ENCODE data around the gene SRGN.
A peak's percentile ranks its signal among the peaks of the same experiment; 100 is the strongest.

SRGN gene

GRCh38 chr10:69052736-69053135 is 35.2 kb upstream of the SRGN start:
- DNase-seq: no peak
- Histone ChIP-seq H3K4me2 (ENCODE audit: low read length, poor library complexity, severe bottlenecking) (no peak overlapping the region), H3K4me3 (ENCODE audit: insufficient read depth in 1 of 2, low read depth in 1 of 2, low read length in 2 of 2) (no peak overlapping the region), H2BK12ac (ENCODE audit: low read length in 2 of 2) (no peak overlapping the region), H3K9me3 (ENCODE audit: control insufficient read depth, low read length) (no peaks in the 10 kb centered on the region), H3K27me3 (ENCODE audit: control insufficient read depth in 1 of 2, insufficient read depth in 1 of 2, low read length in 2 of 2) (no peaks in the 10 kb centered on the region), H2AFZ (ENCODE audit: low read depth, low read length) (no peak overlapping the region), H3K36me3 (ENCODE audit: control insufficient read depth in 1 of 2, insufficient read depth in 2 of 2, low read depth in 1 of 2, low read length in 2 of 2) (no peaks in the 10 kb centered on the region), H3K27ac (ENCODE audit: low read length, poor library complexity, severe bottlenecking) (no peak overlapping the region), H2BK120ac (ENCODE audit: low read depth, low read length) (no peak overlapping the region), H3K18ac (ENCODE audit: low read depth in 1 of 2, low read length in 2 of 2) (no peak overlapping the region), H3K9ac (ENCODE audit: low read length) (no peak overlapping the region), H2AK5ac (ENCODE audit: low read length, severe bottlenecking) (no peak overlapping the region), H3K14ac (ENCODE audit: low read length in 2 of 2) (no peak overlapping the region), H3K4ac (ENCODE audit: low read depth in 1 of 2, low read length in 2 of 2) (no peak overlapping the region), H4K91ac (ENCODE audit: low read length) (no peak overlapping the region), H3K4me1 (ENCODE audit: control insufficient read depth, insufficient read depth, low read depth, low read length) (peaks cover 15% of the 10 kb centered on the region), H3K79me1 (replicated peaks; ENCODE audit: low read length, poor library complexity, severe bottlenecking) (no peaks in the 10 kb centered on the region), H3K23ac (ENCODE audit: low read length in 2 of 2) (no peak overlapping the region), H2BK5ac (ENCODE audit: low read depth, low read length, poor library complexity, severe bottlenecking) (no peak overlapping the region), H4K8ac (ENCODE audit: low read length) (no peak overlapping the region), H2BK15ac (ENCODE audit: low read depth, poor library complexity, severe bottlenecking) (no peak overlapping the region)
- WGBS: 85% methylated on average over 6 of the region's 6 CpGs

GRCh38 chr10:69055241-69055640 is 32.7 kb upstream of the SRGN start:
- 80% methylated on average over 1 of the region's 2 CpGs for WGBS
- Histone ChIP-seq H3K4me3 (ENCODE audit: insufficient read depth in 1 of 2, low read depth in 1 of 2, low read length in 2 of 2) (no peak overlapping the region), H2BK120ac (ENCODE audit: low read depth, low read length) (no peak overlapping the region), H3K23ac (ENCODE audit: low read length in 2 of 2) (no peak overlapping the region), H3K79me1 (replicated peaks; ENCODE audit: low read length, poor library complexity, severe bottlenecking) (no peaks in the 10 kb centered on the region), H2BK15ac (ENCODE audit: low read depth, poor library complexity, severe bottlenecking) (no peak overlapping the region), H2AFZ (ENCODE audit: low read depth, low read length) (no peak overlapping the region), H2BK12ac (ENCODE audit: low read length in 2 of 2) (no peak overlapping the region), H3K36me3 (ENCODE audit: control insufficient read depth in 1 of 2, insufficient read depth in 2 of 2, low read depth in 1 of 2, low read length in 2 of 2) (no peaks in the 10 kb centered on the region), H3K27ac (ENCODE audit: low read length, poor library complexity, severe bottlenecking) (no peak overlapping the region), H4K8ac (ENCODE audit: low read length) (no peak overlapping the region), H3K4me2 (ENCODE audit: low read length, poor library complexity, severe bottlenecking) (no peak overlapping the region), H2AK5ac (ENCODE audit: low read length, severe bottlenecking) (no peak overlapping the region), H4K91ac (ENCODE audit: low read length) (no peak overlapping the region), H3K9ac (ENCODE audit: low read length) (no peak overlapping the region), H3K18ac (ENCODE audit: low read depth in 1 of 2, low read length in 2 of 2) (no peak overlapping the region), H3K4ac (ENCODE audit: low read depth in 1 of 2, low read length in 2 of 2) (no peak overlapping the region), H3K4me1 (ENCODE audit: control insufficient read depth, insufficient read depth, low read depth, low read length) (peaks cover 17% of the 10 kb centered on the region), H3K27me3 (ENCODE audit: control insufficient read depth in 1 of 2, insufficient read depth in 1 of 2, low read length in 2 of 2) (no peaks in the 10 kb centered on the region), H3K9me3 (ENCODE audit: control insufficient read depth, low read length) (no peaks in the 10 kb centered on the region), H2BK5ac (ENCODE audit: low read depth, low read length, poor library complexity, severe bottlenecking) (no peak overlapping the region), H3K14ac (ENCODE audit: low read length in 2 of 2) (no peak overlapping the region)
- DNase-seq: no peak

DNA sequence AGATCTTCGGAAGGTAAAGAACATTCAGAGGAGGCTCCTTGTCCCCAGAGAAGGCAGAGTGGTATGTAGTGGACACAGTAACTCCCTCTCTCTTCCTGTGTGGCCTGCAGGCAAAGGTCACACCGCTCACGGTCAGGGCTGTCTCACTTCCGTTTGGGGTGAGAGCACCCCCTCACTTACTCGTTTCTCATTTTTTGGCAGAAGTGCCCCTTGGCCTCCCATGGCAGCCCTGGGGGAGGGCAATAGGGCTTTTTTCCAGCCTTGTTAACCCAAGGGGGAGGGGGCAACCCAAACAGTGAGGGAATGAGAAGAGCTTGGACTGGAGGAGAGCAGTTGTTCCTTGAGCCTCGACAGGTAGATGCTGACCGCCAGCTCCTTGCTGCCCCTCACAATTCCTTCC is 31.8 kb upstream of the SRGN start:
- no peak overlapping the region for H2BK120ac ChIP-seq (ENCODE audit: low read depth, low read length)
- no peak overlapping the region for H3K9ac ChIP-seq (ENCODE audit: low read length)
- no peaks in the 10 kb centered on the region for H3K9me3 ChIP-seq (ENCODE audit: control insufficient read depth, low read length)
- peak overlapping the region in 1 of 2 experiments; percentile 25 for H2BK12ac ChIP-seq (ENCODE audit: low read length in 2 of 2)
- H2AFZ ChIP-seq (ENCODE audit: low read depth, low read length): no peak overlapping the region
- no peaks in the 10 kb centered on the region for H3K79me1 ChIP-seq (replicated peaks; ENCODE audit: low read length, poor library complexity, severe bottlenecking)
- peak overlapping the region; percentile 84 for H2BK15ac ChIP-seq (ENCODE audit: low read depth, poor library complexity, severe bottlenecking)
- WGBS: 57% methylated on average over 7 of the region's 7 CpGs
- peak overlapping the region; percentile 30 for H2AK5ac ChIP-seq (ENCODE audit: low read length, severe bottlenecking)
- H3K18ac ChIP-seq (ENCODE audit: low read depth in 1 of 2, low read length in 2 of 2): no peak overlapping the region
- no peak overlapping the region for H3K4me2 ChIP-seq (ENCODE audit: low read length, poor library complexity, severe bottlenecking)
- H3K27me3 ChIP-seq (ENCODE audit: control insufficient read depth in 1 of 2, insufficient read depth in 1 of 2, low read length in 2 of 2): no peaks in the 10 kb centered on the region
- H3K14ac ChIP-seq (ENCODE audit: low read length in 2 of 2): no peak overlapping the region
- no peak overlapping the region for H4K91ac ChIP-seq (ENCODE audit: low read length)
- no peak overlapping the region for H3K4me3 ChIP-seq (ENCODE audit: insufficient read depth in 1 of 2, low read depth in 1 of 2, low read length in 2 of 2)
- H2BK5ac ChIP-seq (ENCODE audit: low read depth, low read length, poor library complexity, severe bottlenecking): no peak overlapping the region
- H3K4ac ChIP-seq (ENCODE audit: low read depth in 1 of 2, low read length in 2 of 2): no peak overlapping the region
- H3K4me1 ChIP-seq (ENCODE audit: control insufficient read depth, insufficient read depth, low read depth, low read length): peaks cover 17% of the 10 kb centered on the region
- no peaks in the 10 kb centered on the region for H3K36me3 ChIP-seq (ENCODE audit: control insufficient read depth in 1 of 2, insufficient read depth in 2 of 2, low read depth in 1 of 2, low read length in 2 of 2)
- no peak for DNase-seq
- H3K23ac ChIP-seq (ENCODE audit: low read length in 2 of 2): no peak overlapping the region
- no peak overlapping the region for H3K27ac ChIP-seq (ENCODE audit: low read length, poor library complexity, severe bottlenecking)
- peak overlapping the region; percentile 47 for H4K8ac ChIP-seq (ENCODE audit: low read length)

DNA sequence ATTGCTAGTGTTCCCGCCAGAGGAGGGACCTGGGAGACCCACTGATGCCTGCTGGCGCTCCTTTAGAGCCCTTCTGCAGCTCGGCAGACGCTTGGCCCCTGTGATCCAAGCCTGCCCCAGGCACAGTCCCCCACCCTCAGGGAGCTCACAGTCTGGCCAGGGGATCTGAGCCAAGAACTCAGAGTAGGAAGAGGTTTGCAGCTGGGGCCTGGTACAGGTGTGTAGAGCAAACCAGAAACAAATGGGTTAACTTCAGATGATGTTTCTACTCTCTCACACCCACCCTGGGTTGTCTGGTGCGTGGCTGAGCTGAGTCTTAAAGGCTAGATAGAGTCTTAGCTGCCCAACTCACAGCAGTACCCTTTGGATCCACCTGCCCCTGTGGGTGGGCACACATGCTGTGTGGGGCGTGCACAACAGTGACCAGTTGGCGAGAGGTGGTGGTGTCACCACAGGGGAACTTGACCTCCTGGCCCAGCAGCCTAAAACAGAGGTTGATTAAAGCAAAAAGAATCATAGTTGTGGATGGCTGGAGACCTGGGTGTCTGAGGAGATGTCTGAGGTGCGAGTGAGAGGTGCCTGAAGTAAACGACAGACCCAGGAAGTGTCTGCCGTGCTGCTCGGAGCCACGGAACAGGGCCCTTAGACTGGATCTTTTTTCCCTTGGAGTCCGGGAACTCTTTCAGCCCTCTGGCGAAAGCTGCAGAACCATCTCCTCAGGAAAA is 31.2 kb upstream of the SRGN start:
- Histone ChIP-seq H2BK12ac (ENCODE audit: low read length in 2 of 2) (peak overlapping the region in 1 of 2 experiments; percentile 25), H3K4me1 (ENCODE audit: control insufficient read depth, insufficient read depth, low read depth, low read length) (peaks cover 18% of the 10 kb centered on the region), H3K79me1 (replicated peaks; ENCODE audit: low read length, poor library complexity, severe bottlenecking) (no peaks in the 10 kb centered on the region), H3K27ac (ENCODE audit: low read length, poor library complexity, severe bottlenecking) (no peak overlapping the region), H3K4ac (ENCODE audit: low read depth in 1 of 2, low read length in 2 of 2) (no peak overlapping the region), H3K4me3 (ENCODE audit: insufficient read depth in 1 of 2, low read depth in 1 of 2, low read length in 2 of 2) (no peak overlapping the region), H2BK120ac (ENCODE audit: low read depth, low read length) (peak overlapping the region; percentile 45), H2BK15ac (ENCODE audit: low read depth, poor library complexity, severe bottlenecking) (peak overlapping the region; percentile 84), H3K9ac (ENCODE audit: low read length) (no peak overlapping the region), H3K23ac (ENCODE audit: low read length in 2 of 2) (no peak overlapping the region), H3K27me3 (ENCODE audit: control insufficient read depth in 1 of 2, insufficient read depth in 1 of 2, low read length in 2 of 2) (no peaks in the 10 kb centered on the region), H2BK5ac (ENCODE audit: low read depth, low read length, poor library complexity, severe bottlenecking) (no peak overlapping the region), H3K14ac (ENCODE audit: low read length in 2 of 2) (no peak overlapping the region), H2AFZ (ENCODE audit: low read depth, low read length) (no peak overlapping the region), H4K91ac (ENCODE audit: low read length) (peak overlapping the region; percentile 5), H3K36me3 (ENCODE audit: control insufficient read depth in 1 of 2, insufficient read depth in 2 of 2, low read depth in 1 of 2, low read length in 2 of 2) (no peaks in the 10 kb centered on the region), H2AK5ac (ENCODE audit: low read length, severe bottlenecking) (peak overlapping the region; percentile 85), H4K8ac (ENCODE audit: low read length) (no peak overlapping the region), H3K18ac (ENCODE audit: low read depth in 1 of 2, low read length in 2 of 2) (no peak overlapping the region), H3K9me3 (ENCODE audit: control insufficient read depth, low read length) (no peaks in the 10 kb centered on the region), H3K4me2 (ENCODE audit: low read length, poor library complexity, severe bottlenecking) (no peak overlapping the region)
- WGBS: 87% methylated on average over 14 of the region's 14 CpGs
- no peak for DNase-seq
